ENCODE data around the gene MED26.

DNA sequence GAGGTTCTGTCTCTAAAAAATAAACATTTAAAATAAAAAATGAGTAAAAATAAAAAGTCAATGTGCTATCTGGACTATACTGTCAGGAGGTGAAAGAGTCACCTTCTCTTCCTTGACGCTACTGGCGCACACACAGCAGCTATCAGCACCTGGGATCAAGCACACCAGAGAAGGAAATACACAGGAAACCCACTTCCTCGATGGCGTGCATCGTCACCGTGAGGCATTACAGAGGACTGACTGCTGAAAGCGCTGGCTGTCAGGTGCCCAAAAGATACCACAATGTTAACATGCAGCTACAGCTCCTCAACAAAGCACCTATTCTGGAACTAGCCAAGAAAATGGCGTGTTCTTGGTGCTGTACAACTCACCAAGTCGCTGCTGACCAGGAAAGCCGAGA lies 61.8 kb downstream of the MED26 start:
- TF ChIP-seq, protein P1, sequence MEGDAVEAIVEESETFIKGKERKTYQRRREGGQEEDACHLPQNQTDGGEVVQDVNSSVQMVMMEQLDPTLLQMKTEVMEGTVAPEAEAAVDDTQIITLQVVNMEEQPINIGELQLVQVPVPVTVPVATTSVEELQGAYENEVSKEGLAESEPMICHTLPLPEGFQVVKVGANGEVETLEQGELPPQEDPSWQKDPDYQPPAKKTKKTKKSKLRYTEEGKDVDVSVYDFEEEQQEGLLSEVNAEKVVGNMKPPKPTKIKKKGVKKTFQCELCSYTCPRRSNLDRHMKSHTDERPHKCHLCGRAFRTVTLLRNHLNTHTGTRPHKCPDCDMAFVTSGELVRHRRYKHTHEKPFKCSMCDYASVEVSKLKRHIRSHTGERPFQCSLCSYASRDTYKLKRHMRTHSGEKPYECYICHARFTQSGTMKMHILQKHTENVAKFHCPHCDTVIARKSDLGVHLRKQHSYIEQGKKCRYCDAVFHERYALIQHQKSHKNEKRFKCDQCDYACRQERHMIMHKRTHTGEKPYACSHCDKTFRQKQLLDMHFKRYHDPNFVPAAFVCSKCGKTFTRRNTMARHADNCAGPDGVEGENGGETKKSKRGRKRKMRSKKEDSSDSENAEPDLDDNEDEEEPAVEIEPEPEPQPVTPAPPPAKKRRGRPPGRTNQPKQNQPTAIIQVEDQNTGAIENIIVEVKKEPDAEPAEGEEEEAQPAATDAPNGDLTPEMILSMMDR (IDR thresholded peaks at IDR 0.05) = no peak
- TF ChIP-seq TCF7L2 (IDR thresholded peaks at IDR 0.05; ENCODE audit: low read depth, low read length) = no peak
- TF ChIP-seq POLR2AphosphoS5 (IDR thresholded peaks at IDR 0.05; ENCODE audit: low read depth, low read length) = no peak

All from Panc1 (cell line).